Right lung (tissue), 5 donors: ENCODE measurements around the gene CHRM4. TPM values are rescaled to one million over a fixed set of nuclear protein-coding genes. Genes with fewer than 3 reads are reported as not detected.

Experiments used
- DNase-seq, 2 donors: peaks; one replicate each; pipeline ENCODE4 v3.0.0-alpha.2; 2013
- polyA plus RNA-seq, 5 donors: library from polyadenylated mRNA; unstranded; fragments of 120-200 nt; gene quantifications; one replicate each; pipeline versions ENCODE4 v1.2.1 to v1.2.3, GENCODE V29; 2013; ENCODE audit warnings: inconsistent platforms in 1 of 5, low replicate concordance in 1 of 5; ENCODE audit not compliant: insufficient read length in 5 of 5, insufficient read depth in 1 of 5

CHRM4 gene
- polyA plus RNA-seq, 5 donors = 0.13 to 0.14 TPM; not detected in 3

- DNase-seq = no peak
Measured at GRCh38 chr11:46348566-46349401, 42.8 kb downstream of the CHRM4 start.

GRCh38 chr11:46347637-46348311 lies 43.8 kb downstream of the CHRM4 start:
- DNase-seq = no peak

GRCh38 chr11:46346886-46347636 lies 44.5 kb downstream of the CHRM4 start, which contains the start of gene DGKZ:
Gene DGKZ (plus strand): TSS chr11:46347463. CDS start chr11:46347660, 197 bp downstream.
- DNase-seq = peak; percentile 81 to 86

- DNase-seq = no peak
Measured at GRCh38 chr11:46345881-46346484, 45.6 kb downstream of the CHRM4 start.

GRCh38 chr11:46345131-46345597 lies 46.4 kb downstream of the CHRM4 start:
- DNase-seq = no peak

GRCh38 chr11:46343520-46343919 lies 48.1 kb downstream of the CHRM4 start:
- DNase-seq = no peak

GRCh38 chr11:46342239-46342638 lies 49.3 kb downstream of the CHRM4 start:
- peak in 1 of 2 donors; percentile 52 for DNase-seq

GRCh38 chr11:46341454-46341853 lies 50.1 kb downstream of the CHRM4 start:
- no peak for DNase-seq

GRCh38 chr11:46339816-46340215 lies 51.8 kb downstream of the CHRM4 start:
- DNase-seq = no peak

GRCh38 chr11:46338988-46339666 lies 52.4 kb downstream of the CHRM4 start:
- DNase-seq = no peak

- no peak for DNase-seq
Measured at GRCh38 chr11:46338636-46338987, 53.0 kb downstream of the CHRM4 start.

GRCh38 chr11:46337626-46338345 lies 53.8 kb downstream of the CHRM4 start:
- DNase-seq = no peak

GRCh38 chr11:46336563-46337180 lies 54.9 kb downstream of the CHRM4 start:
- DNase-seq = no peak

- DNase-seq = no peak
Measured at GRCh38 chr11:46335890-46336562, 55.5 kb downstream of the CHRM4 start.

GRCh38 chr11:46335271-46335670 lies 56.3 kb downstream of the CHRM4 start:
- DNase-seq = no peak

- no peak for DNase-seq
Measured at GRCh38 chr11:46334211-46334610, 57.4 kb downstream of the CHRM4 start.
